GM19023 (cell line): Measurements from ENCODE around the gene CDH3.
A peak's percentile ranks its signal among the peaks of the same experiment; 100 is the strongest.
"Not testable (repeated sequence)": the region's sequence is repeated elsewhere in the genome, so short reads cannot be mapped to it uniquely, and the experiment has no call there.

ENCODE experiments used
- ATAC-seq: cut with Tn5 transposase; IDR thresholded peaks from one replicate; pipeline ENCODE4 v1.9.1; 2021; ENCODE audit warnings: mild to moderate bottlenecking, moderate library complexity; ENCODE audit not compliant: unreplicated experiment

Gene CDH3

DNA sequence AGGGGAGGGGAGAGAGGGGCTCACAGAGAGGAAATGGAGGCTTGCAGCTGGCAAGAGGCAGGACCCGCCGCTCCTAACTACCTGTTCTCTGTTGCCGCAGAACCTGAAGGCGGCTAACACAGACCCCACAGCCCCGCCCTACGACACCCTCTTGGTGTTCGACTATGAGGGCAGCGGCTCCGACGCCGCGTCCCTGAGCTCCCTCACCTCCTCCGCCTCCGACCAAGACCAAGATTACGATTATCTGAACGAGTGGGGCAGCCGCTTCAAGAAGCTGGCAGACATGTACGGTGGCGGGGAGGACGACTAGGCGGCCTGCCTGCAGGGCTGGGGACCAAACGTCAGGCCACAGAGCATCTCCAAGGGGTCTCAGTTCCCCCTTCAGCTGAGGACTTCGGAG, 53.0 kb downstream of the CDH3 start:
- no peak for ATAC-seq

DNA sequence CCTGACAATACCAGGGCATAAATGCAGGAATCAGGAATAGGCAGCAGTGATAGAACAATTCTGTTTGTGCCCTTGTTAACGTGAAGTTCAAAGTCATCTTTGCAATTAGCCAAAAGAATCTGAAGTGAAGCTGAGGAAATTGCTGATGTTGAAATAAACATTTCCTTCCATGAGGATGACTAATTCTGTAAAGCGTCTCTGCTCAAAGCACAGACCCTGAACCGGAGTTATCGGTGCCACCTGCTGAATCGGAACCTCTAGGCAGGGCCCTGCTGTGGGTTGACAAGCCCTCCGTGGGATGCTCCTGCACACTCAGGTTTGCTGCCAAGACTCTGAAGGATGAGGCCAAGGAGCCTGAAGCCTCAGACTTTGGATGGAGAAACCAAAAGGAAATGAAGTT, 55.0 kb downstream of the CDH3 start:
- no peak for ATAC-seq

DNA sequence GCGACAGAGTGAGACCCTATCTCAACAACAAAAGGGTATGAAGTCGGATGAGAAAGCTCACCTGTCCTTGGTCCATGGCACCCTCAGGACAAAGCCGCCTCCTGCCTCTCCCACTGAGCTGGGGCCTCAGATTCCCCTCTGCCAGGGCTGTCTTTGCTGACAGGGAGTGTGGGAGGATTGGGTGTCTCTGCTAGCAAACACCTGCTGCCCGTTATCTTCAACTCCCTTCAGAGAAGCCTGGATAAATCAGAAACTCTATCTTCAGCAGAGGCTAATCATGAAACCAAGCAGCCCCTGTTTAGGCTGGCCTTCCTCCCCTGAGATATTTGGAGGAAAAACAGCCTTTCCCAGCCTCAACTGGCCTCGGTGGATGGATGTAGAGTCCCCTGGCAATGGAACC, 55.7 kb downstream of the CDH3 start:
- no peak for ATAC-seq

DNA sequence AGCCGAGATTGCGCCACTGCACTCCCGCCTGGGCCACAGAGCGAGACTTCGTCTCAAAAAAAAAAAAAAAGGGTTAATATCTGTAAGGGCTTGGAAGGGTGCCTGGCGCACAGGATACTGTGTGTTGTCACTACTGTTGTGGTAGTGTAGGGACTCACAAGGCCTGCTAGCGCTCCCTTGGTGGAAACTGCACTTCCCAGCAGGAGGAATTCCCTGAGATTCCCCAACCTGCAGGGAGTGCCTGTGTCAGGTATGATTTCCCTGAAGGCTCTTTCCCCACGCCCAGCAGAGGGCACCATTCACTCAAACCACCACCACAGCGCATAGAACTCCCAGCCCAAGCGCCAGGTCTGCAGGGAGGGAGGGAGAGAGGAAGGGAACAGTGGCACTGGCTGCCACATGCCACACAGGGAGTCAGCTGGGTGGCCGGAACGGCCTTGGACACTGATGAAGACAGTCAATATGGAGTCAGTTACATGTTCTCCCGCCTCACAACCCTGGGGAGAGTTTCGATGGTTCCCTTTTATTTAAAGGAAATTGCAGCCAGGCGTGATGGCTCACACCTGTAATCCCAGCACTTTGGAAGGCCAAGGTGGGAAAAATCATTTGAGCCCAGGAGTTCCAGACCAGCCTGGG, 59.2 kb downstream of the CDH3 start:
- no peak for ATAC-seq

- ATAC-seq: no peak
These were observed 62.4 kb downstream of the CDH3 start for GRCh38 chr16:68707340-68708152.

DNA sequence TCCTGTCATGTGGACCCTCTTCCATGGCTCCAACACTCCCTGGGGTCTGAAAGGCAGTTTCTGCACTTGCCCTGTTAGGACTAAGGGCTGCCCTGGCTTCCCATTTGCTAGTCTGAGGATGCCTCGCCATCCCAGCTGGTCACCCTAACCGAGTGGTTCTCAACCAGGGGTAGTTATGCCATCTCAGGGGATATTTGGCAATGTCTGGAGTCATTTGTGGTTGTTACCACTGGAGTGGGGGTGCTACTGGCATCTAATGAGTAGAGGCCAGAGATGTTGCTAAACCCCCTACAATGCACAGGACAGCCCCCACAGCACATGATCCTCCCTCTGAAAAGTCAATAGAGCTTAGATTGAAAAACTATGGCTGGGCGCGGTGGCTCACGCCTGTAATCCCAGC, 65.1 kb downstream of the CDH3 start:
- ATAC-seq: no peak

DNA sequence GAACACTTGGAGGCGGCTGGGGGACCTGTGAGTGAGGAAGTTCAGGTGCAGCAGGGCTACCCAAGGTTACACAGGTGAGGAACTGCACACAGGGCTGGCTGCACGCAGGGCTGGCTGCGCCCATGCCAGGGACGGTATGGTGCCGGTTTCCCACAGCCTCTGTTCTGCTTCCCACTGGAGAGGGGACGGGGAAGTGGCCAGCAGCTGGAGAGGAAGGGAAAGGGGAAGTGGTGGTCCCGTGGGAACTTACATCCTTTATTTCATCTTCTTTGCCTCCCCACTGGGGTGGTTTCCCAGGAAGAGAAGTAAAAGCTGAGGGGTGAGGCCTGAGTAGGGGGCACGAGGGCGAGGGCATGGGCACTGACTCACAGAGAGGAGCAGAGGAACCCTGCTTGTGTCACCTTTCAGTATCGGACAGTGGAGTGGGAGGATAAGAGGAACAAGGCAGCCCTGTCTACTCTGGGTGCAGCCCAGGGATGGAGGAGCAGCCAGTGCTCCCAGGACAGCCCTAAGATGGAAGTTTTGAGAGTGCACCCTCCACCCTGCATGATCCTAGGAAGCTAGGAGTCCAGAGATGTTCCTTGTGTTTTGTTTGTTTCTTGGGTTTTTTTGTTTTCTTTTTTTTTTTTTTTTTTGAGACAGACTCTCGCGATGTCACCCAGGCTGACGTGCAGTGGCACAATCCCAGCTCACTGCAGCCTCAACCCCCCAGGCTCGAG, 66.5 kb downstream of the CDH3 start:
- ATAC-seq: no peak

- no peak for ATAC-seq
These were observed 68.3 kb downstream of the CDH3 start for GRCh38 chr16:68713361-68713760.

- ATAC-seq: no peak
These were observed 70.4 kb downstream of the CDH3 start for GRCh38 chr16:68715471-68715870.

DNA sequence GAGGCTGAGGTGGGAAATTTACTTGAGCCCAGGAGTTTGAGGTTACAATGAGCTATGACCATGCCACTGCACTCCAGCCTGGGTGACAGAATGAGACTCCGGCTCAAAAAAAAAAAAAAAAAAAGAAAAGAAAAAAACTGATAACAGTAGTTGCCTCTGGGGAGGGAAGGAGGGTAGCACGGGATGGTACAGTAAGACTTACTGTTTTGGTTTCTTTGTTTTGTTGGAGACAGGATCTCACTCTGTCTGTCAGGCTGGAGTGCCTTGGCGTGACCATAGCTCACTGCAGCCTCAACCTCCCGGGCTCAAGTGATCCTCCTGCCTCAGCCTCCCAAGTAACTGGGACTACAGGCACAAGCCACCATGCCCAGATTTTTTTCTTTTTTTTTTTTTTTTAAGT, 71.4 kb downstream of the CDH3 start:
- ATAC-seq: not testable (repeated sequence)

- no peak for ATAC-seq
These were observed 72.6 kb downstream of the CDH3 start for GRCh38 chr16:68717684-68718083.

DNA sequence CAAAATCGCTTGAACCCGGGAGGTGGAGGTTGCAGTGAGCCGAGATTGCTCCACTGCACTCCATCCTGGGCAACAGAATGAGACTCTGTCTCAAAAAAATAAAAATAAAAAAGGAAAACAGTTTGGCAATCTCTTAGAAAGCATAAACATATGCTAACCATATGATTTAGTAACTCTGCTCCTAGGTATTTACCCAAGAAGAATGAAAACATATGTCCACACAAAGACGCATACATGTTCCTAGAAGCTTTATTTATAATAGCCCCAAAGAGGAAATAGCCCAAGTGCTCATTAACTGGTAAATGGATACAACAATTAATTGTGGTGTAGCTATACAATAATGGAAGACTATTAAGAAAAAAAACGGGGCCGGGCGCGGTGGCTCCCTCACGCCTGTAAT, 73.5 kb downstream of the CDH3 start:
- ATAC-seq: no peak

GRCh38 chr16:68719993-68720489, 74.9 kb downstream of the CDH3 start:
- peak; percentile 86 for ATAC-seq

GRCh38 chr16:68722119-68723024, 77.3 kb downstream of the CDH3 start:
- ATAC-seq: no peak

DNA sequence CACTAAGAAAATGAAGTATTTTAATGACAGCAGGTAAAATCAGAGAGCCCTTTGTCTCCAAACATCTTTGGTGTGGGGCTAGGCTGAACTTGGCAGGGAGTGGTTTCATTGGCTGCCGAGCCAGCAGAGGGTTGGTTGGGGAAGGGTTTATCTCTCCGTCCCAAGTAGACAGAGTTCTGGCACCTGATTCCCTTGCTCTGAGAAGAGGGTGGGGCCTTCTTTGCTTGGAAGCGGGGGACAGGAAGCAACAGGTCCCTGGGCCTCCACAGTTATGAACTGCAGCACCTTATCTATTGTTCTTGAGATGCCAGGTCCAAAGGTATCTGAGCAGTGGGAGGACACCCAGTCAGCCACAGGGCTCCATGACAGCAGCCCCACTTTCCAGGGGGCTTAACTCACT, 79.7 kb downstream of the CDH3 start:
- ATAC-seq: no peak

DNA sequence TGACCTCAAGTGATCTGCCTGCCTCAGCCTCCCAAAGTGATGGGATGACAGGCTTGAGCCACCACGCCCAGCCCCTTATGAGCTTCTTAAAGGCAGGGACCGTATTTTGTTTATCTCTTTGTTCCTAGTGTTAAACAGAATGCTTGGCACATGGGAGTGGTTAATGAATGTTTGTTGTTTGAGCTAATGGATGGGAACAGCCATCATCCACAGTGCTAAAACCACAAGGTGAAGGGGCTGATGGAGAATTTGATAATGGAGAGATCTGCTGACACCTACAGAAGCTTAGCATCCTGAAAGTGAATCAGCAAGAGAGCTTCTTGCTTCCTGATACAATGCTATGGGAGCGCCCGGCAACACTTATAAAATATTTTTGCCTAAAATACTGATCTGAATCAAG, 83.4 kb downstream of the CDH3 start:
- ATAC-seq: no peak

GRCh38 chr16:68731637-68732036, 86.5 kb downstream of the CDH3 start:
- ATAC-seq: no peak

- ATAC-seq: no peak
These were observed 87.1 kb downstream of the CDH3 start for GRCh38 chr16:68732042-68732680.

DNA sequence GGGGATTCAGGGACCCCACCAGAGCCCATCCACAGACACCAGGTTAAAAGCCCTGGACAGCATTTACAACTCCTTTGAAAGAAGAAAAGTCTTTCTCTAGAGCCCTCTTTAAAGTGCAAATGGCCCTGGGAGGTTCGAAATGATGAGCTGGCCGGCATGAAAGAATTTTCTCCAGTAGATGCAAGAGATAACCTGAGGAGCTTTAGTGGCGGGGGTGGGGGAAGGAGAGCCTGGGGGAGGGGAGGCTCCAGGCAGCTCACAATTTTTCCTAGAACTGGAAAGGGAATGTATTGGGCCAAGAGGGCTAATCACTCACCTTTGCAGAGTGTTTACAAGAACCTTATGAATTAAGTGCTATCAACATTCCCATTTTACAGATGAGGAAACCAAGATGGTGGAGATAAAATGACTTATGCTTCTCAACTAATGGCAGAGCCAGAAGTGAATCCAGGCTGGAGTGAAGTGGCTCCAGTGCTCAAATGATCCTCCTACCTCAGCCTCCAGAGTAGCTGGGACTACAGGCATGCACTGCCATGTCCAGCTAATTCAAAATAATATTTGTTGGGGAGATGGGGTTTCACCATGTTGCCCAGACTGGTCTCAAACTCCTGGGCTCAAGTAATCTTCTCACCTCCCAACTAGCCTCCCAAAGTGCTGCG, 87.8 kb downstream of the CDH3 start:
- ATAC-seq: no peak

DNA sequence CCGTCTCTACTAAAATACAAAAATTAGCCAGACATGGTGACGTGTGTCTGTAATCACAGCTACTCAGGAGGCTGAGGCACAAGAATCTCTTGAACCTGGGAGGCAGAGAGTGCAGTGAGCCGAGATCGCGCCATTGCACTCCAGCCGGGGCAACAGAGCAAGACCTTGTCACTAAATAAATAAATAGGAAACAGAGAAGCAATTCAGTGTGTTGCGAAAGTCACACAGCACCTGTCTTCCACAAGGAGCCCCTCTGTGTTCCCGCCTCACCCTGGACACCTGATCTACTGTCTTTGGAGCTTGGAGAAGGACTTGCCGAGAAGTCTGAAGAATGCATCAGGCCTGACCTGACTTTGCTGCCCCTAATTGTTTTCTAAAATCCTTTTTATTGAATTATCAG, 88.5 kb downstream of the CDH3 start:
- no peak for ATAC-seq
